ENCODE data around the gene IP6K1.
"Not testable (repeated sequence)": the region's sequence is repeated elsewhere in the genome, so short reads cannot be mapped to it uniquely, and the experiment has no call there.

The IP6K1 gene

GRCh38 chr3:49704629-49705028 lies 81.7 kb downstream of the IP6K1 start:
- Histone ChIP-seq H3K4me3 (ENCODE audit: insufficient read depth, low read depth, low read length, poor library complexity, severe bottlenecking) (no peak overlapping the region), H3K27me3 (replicated peaks; ENCODE audit: control insufficient read depth, insufficient read depth, low read length, poor library complexity, severe bottlenecking) (no peaks in the 10 kb centered on the region), H3K36me3 (ENCODE audit: control insufficient read depth, insufficient read depth, low read length) (peaks cover 30% of the 10 kb centered on the region), H3K27ac (ENCODE audit: insufficient read depth, low read length, poor library complexity, severe bottlenecking) (no peak overlapping the region), H3K4me1 (ENCODE audit: control insufficient read depth, insufficient read depth, low read length, poor library complexity, severe bottlenecking) (no peaks in the 10 kb centered on the region), H3K9me3 (ENCODE audit: control insufficient read depth, low read length) (no peaks in the 10 kb centered on the region)
- no peak for DNase-seq

- Histone ChIP-seq H3K36me3 (ENCODE audit: control insufficient read depth, insufficient read depth, low read length) (peaks cover 36% of the 10 kb centered on the region), H3K9me3 (ENCODE audit: control insufficient read depth, low read length) (no peaks in the 10 kb centered on the region), H3K27ac (ENCODE audit: insufficient read depth, low read length, poor library complexity, severe bottlenecking) (no peak overlapping the region), H3K4me1 (ENCODE audit: control insufficient read depth, insufficient read depth, low read length, poor library complexity, severe bottlenecking) (no peaks in the 10 kb centered on the region), H3K27me3 (replicated peaks; ENCODE audit: control insufficient read depth, insufficient read depth, low read length, poor library complexity, severe bottlenecking) (no peaks in the 10 kb centered on the region), H3K4me3 (ENCODE audit: insufficient read depth, low read depth, low read length, poor library complexity, severe bottlenecking) (no peak overlapping the region)
- DNase-seq, result no peak
These were observed 82.4 kb downstream of the IP6K1 start for GRCh38 chr3:49703956-49704355.

DNA sequence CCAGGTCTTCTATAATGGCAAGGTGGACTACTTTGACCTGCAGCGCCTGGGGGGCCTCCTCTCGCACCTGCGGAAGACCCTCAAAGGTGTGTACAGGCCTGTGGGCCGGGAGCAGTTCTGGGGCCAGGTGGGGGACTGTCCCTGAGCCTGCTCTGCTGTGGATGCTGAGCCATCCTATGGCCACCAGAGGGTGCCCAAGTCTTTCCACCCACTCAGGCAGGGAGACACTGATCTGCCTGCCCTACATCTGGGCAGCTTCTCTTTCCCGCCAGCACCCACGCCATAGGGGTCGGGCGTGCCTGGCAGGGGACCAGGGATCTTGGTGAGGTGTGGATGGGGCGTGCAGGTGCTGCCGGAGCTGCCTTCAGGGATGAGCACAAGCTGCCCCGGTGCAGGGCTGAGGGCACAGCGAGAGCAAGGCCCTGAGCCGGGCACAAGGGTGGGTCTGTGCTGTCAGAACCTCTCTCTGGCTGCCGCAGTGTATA lies 82.9 kb downstream of the IP6K1 start:
- Histone ChIP-seq H3K27me3 (replicated peaks; ENCODE audit: control insufficient read depth, insufficient read depth, low read length, poor library complexity, severe bottlenecking) (no peaks in the 10 kb centered on the region), H3K4me1 (ENCODE audit: control insufficient read depth, insufficient read depth, low read length, poor library complexity, severe bottlenecking) (no peaks in the 10 kb centered on the region), H3K4me3 (ENCODE audit: insufficient read depth, low read depth, low read length, poor library complexity, severe bottlenecking) (no peak overlapping the region), H3K27ac (ENCODE audit: insufficient read depth, low read length, poor library complexity, severe bottlenecking) (no peak overlapping the region), H3K36me3 (ENCODE audit: control insufficient read depth, insufficient read depth, low read length) (peaks cover 36% of the 10 kb centered on the region), H3K9me3 (ENCODE audit: control insufficient read depth, low read length) (no peaks in the 10 kb centered on the region)
- peak; percentile 34 to 48 (median 35) for DNase-seq

DNA sequence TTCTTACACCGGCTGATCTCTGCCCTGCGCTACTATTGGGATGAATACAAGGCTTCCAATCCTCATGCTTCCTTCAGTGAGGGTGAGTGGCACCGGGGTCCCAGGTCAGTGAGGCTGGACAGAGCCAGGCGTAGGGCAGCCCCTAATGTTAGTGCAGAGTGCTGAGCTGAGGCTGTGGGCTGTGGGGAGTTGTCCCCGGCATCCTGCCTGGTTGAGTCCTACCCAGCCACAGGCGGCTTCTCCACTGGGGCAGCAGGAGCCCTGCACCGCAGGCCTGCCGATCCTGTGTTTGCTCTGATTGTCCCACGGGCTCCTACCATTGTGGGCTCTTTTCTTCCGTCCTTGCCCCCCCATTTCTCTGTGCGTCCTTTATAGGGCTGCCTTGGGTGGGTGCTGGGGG lies 83.7 kb downstream of the IP6K1 start:
- no peaks in the 10 kb centered on the region for H3K9me3 ChIP-seq (ENCODE audit: control insufficient read depth, low read length)
- no peak overlapping the region for H3K4me3 ChIP-seq (ENCODE audit: insufficient read depth, low read depth, low read length, poor library complexity, severe bottlenecking)
- H3K4me1 ChIP-seq (ENCODE audit: control insufficient read depth, insufficient read depth, low read length, poor library complexity, severe bottlenecking), result no peaks in the 10 kb centered on the region
- no peak overlapping the region for H3K27ac ChIP-seq (ENCODE audit: insufficient read depth, low read length, poor library complexity, severe bottlenecking)
- H3K27me3 ChIP-seq (replicated peaks; ENCODE audit: control insufficient read depth, insufficient read depth, low read length, poor library complexity, severe bottlenecking), result no peaks in the 10 kb centered on the region
- DNase-seq, result no peak
- peaks cover 44% of the 10 kb centered on the region for H3K36me3 ChIP-seq (ENCODE audit: control insufficient read depth, insufficient read depth, low read length)

DNA sequence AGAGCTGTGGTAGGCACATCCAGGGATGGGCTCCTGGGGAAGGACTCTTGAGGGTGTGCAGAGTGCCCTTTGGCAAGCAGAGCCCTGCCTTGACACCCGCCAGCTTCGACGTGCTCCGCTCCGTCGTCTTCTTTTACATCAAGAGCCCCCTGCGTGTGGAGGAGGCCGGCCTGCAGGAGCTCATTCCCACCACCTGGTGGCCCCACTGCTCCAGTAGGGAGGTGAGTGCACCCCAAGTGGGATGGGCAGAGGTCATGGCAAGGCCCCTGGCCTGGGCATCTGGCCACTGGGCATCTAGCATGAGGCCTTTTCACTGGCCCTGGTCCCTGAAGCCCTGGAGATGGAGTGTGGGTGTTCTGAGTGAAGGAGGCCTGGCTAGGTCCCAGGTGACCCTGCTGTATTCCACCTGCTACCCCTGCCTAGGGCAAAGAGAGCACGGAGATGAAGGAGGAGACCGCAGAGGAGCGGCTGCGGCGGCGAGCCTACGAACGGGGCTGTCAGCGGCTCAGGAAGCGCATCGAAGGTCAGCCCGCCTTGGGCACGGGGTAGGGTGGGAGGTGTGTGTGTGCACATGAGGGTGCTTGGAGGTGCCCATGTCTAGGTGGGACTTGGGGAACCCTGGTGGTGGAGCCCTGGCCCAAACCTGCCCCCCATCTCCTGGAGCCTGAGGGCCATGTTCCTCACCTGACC lies 84.8 kb downstream of the IP6K1 start:
- H3K27me3 ChIP-seq (replicated peaks; ENCODE audit: control insufficient read depth, insufficient read depth, low read length, poor library complexity, severe bottlenecking), result no peaks in the 10 kb centered on the region
- no peak overlapping the region for H3K27ac ChIP-seq (ENCODE audit: insufficient read depth, low read length, poor library complexity, severe bottlenecking)
- DNase-seq, result no peak
- peaks cover 52% of the 10 kb centered on the region for H3K36me3 ChIP-seq (ENCODE audit: control insufficient read depth, insufficient read depth, low read length)
- H3K4me3 ChIP-seq (ENCODE audit: insufficient read depth, low read depth, low read length, poor library complexity, severe bottlenecking), result no peak overlapping the region
- no peaks in the 10 kb centered on the region for H3K4me1 ChIP-seq (ENCODE audit: control insufficient read depth, insufficient read depth, low read length, poor library complexity, severe bottlenecking)
- no peaks in the 10 kb centered on the region for H3K9me3 ChIP-seq (ENCODE audit: control insufficient read depth, low read length)

- H3K4me1 ChIP-seq (ENCODE audit: control insufficient read depth, insufficient read depth, low read length, poor library complexity, severe bottlenecking), result no peaks in the 10 kb centered on the region
- no peak overlapping the region for H3K4me3 ChIP-seq (ENCODE audit: insufficient read depth, low read depth, low read length, poor library complexity, severe bottlenecking)
- H3K27ac ChIP-seq (ENCODE audit: insufficient read depth, low read length, poor library complexity, severe bottlenecking), result no peak overlapping the region
- H3K9me3 ChIP-seq (ENCODE audit: control insufficient read depth, low read length), result no peaks in the 10 kb centered on the region
- no peaks in the 10 kb centered on the region for H3K27me3 ChIP-seq (replicated peaks; ENCODE audit: control insufficient read depth, insufficient read depth, low read length, poor library complexity, severe bottlenecking)
- peaks cover 45% of the 10 kb centered on the region for H3K36me3 ChIP-seq (ENCODE audit: control insufficient read depth, insufficient read depth, low read length)
- no peak for DNase-seq
These were observed 85.8 kb downstream of the IP6K1 start for GRCh38 chr3:49700453-49701128.

GRCh38 chr3:49700014-49700413 lies 86.3 kb downstream of the IP6K1 start:
- H3K27ac ChIP-seq (ENCODE audit: insufficient read depth, low read length, poor library complexity, severe bottlenecking), result no peak overlapping the region
- H3K4me1 ChIP-seq (ENCODE audit: control insufficient read depth, insufficient read depth, low read length, poor library complexity, severe bottlenecking), result no peaks in the 10 kb centered on the region
- H3K36me3 ChIP-seq (ENCODE audit: control insufficient read depth, insufficient read depth, low read length), result peaks cover 40% of the 10 kb centered on the region

DNA sequence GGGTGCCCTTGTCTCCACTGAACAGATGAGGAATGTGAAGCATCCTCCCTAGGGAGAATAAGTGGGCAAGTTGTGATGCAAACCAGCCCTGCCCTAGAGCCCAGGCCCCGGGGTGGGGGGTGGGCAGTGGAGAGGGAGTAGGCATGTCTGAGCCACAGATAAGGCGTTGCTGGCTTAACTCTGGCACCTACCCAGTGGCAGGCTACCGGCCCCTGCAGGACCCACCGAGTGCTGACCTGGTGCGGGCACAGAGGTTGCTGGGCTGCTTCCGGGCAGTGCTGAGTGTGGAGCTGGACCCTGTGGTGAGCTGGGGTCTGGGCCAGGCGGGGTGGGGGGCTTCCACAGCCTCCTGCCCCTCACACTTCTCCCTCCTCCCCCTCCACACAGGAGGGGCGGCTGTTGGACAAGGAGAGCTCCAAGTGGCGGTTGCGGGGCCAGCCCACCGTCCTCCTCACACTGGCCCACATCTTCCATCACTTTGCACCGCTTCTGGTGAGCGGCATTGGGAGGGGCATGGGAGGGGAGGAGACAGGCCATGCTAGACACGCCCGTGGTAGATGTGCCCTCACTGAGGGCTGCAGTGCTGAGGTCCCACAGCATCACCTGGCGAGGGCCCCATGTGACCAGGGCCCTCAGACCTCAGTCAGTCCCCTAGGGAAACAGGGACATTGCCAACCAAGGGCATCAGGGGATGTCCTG lies 86.9 kb downstream of the IP6K1 start:
- Histone ChIP-seq H3K36me3 (ENCODE audit: control insufficient read depth, insufficient read depth, low read length) (peaks cover 34% of the 10 kb centered on the region), H3K4me3 (ENCODE audit: insufficient read depth, low read depth, low read length, poor library complexity, severe bottlenecking) (no peak overlapping the region), H3K27ac (ENCODE audit: insufficient read depth, low read length, poor library complexity, severe bottlenecking) (no peak overlapping the region), H3K9me3 (ENCODE audit: control insufficient read depth, low read length) (no peaks in the 10 kb centered on the region), H3K27me3 (replicated peaks; ENCODE audit: control insufficient read depth, insufficient read depth, low read length, poor library complexity, severe bottlenecking) (no peaks in the 10 kb centered on the region), H3K4me1 (ENCODE audit: control insufficient read depth, insufficient read depth, low read length, poor library complexity, severe bottlenecking) (no peaks in the 10 kb centered on the region)
- DNase-seq, result no peak

More at GRCh38 chr3:49700014-49700413, 86.3 kb downstream of the IP6K1 start:
- Histone ChIP-seq H3K9me3 (ENCODE audit: control insufficient read depth, low read length) (no peaks in the 10 kb centered on the region), H3K27me3 (replicated peaks; ENCODE audit: control insufficient read depth, insufficient read depth, low read length, poor library complexity, severe bottlenecking) (no peaks in the 10 kb centered on the region), H3K4me3 (ENCODE audit: insufficient read depth, low read depth, low read length, poor library complexity, severe bottlenecking) (no peak overlapping the region)
- no peak for DNase-seq

GRCh38 chr3:49695350-49696015 lies 90.9 kb downstream of the IP6K1 start:
- H3K9me3 ChIP-seq (ENCODE audit: control insufficient read depth, low read length); H3K4me3 ChIP-seq (ENCODE audit: insufficient read depth, low read depth, low read length, poor library complexity, severe bottlenecking); H3K27ac ChIP-seq (ENCODE audit: insufficient read depth, low read length, poor library complexity, severe bottlenecking); DNase-seq; H3K4me1 ChIP-seq (ENCODE audit: control insufficient read depth, insufficient read depth, low read length, poor library complexity, severe bottlenecking); H3K27me3 ChIP-seq (replicated peaks; ENCODE audit: control insufficient read depth, insufficient read depth, low read length, poor library complexity, severe bottlenecking): not testable (repeated sequence)
- H3K36me3 ChIP-seq (ENCODE audit: control insufficient read depth, insufficient read depth, low read length), result peaks cover 24% of the 10 kb centered on the region

All from effector memory CD4-positive, alpha-beta T cell (primary cell).